Stomach (tissue), 4 donors: ENCODE measurements around the gene DNAJB8.

Experiments used
- EP300 ChIP-seq: sonication (generic); formaldehyde crosslinking; IDR thresholded peaks from one replicate; pipeline ENCODE4 v1.6.1; 2017; ENCODE audit warnings: antibody characterized with exemption
- POLR2A ChIP-seq, 4 donors: fragments of 450-650 bp; IDR thresholded peaks; one replicate each; pipeline ENCODE4 v1.6.1; 2016; ENCODE audit warnings: antibody characterized with exemption in 4 of 4, control low read depth in 2 of 4, mild to moderate bottlenecking in 1 of 4, moderate library complexity in 1 of 4
- TF ChIP-seq, protein P1 (sequence below), 7 experiments: fragments of 450-650 bp in 4 of 7; fragments of 200-600 bp in 3 of 7; sonication (generic) in 3 of 7; IDR thresholded peaks; one replicate each; pipeline ENCODE4 v1.5.1; 2016 to 2019; ENCODE audit warnings: antibody characterized with exemption in 7 of 7, control low read depth in 2 of 7, mild to moderate bottlenecking in 1 of 7

DNA sequence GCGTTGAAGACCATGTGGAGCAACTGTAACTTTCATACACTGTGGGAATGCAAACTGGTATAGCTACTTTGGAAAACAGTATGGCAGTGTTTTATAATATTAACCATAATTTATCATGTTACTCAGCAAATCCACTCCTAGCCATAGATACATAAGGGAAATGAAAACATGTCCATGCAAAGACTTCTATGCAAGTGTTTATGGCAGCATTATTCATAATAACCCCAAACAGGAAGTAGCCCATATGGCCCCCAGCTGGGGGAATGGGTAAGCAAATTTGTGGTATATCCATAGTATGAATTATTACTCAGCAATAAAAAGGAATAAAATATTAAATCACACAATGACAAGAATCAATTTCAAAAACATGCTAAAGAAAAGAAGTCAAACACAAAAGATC is 49.3 kb upstream of the DNAJB8 start:
- TF ChIP-seq, protein P1, sequence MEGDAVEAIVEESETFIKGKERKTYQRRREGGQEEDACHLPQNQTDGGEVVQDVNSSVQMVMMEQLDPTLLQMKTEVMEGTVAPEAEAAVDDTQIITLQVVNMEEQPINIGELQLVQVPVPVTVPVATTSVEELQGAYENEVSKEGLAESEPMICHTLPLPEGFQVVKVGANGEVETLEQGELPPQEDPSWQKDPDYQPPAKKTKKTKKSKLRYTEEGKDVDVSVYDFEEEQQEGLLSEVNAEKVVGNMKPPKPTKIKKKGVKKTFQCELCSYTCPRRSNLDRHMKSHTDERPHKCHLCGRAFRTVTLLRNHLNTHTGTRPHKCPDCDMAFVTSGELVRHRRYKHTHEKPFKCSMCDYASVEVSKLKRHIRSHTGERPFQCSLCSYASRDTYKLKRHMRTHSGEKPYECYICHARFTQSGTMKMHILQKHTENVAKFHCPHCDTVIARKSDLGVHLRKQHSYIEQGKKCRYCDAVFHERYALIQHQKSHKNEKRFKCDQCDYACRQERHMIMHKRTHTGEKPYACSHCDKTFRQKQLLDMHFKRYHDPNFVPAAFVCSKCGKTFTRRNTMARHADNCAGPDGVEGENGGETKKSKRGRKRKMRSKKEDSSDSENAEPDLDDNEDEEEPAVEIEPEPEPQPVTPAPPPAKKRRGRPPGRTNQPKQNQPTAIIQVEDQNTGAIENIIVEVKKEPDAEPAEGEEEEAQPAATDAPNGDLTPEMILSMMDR (IDR thresholded peaks at IDR 0.05) = no peak
- no peak for TF ChIP-seq POLR2A (IDR thresholded peaks at IDR 0.05)
- TF ChIP-seq EP300 = no peak
